Stimulated activated CD8-positive, alpha-beta memory T cell treated with anti-CD3 and anti-CD28 coated beads, Interleukin-7, amount 100 ng/mL, for 1 hour (primary cell): ENCODE data around the gene AKAP14.
A peak's percentile ranks its signal among the peaks of the same experiment; 100 is the strongest.
"Not testable (repeated sequence)": the region's sequence is repeated elsewhere in the genome, so short reads cannot be mapped to it uniquely, and the experiment has no call there.

Experiments
- DNase-seq, 2 donors: peaks; one replicate each; pipeline ENCODE4 v3.0.0-alpha.2; 2020; ENCODE audit warnings: low read depth in 2 of 2

The AKAP14 gene

DNA sequence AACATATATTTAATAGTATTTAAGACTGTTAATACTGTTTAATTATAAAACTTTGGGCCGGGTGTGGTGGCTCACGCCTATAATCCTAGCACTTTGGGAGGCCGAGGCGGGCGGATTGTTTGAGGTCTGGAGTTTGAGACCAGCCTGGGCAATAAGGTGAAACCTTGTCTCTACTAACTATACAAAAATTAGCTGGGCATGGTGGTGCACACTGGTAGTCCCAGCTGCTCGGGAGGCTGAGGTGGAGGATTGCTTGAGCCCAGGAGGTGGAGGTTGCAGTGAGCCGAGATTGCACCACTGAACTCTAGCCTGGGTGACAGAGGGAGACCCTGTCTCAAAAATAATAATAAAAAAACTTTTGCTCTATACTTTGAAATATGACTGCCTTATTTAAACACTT, 26.7 kb downstream of the AKAP14 start:
- DNase-seq, result not testable (repeated sequence)

DNA sequence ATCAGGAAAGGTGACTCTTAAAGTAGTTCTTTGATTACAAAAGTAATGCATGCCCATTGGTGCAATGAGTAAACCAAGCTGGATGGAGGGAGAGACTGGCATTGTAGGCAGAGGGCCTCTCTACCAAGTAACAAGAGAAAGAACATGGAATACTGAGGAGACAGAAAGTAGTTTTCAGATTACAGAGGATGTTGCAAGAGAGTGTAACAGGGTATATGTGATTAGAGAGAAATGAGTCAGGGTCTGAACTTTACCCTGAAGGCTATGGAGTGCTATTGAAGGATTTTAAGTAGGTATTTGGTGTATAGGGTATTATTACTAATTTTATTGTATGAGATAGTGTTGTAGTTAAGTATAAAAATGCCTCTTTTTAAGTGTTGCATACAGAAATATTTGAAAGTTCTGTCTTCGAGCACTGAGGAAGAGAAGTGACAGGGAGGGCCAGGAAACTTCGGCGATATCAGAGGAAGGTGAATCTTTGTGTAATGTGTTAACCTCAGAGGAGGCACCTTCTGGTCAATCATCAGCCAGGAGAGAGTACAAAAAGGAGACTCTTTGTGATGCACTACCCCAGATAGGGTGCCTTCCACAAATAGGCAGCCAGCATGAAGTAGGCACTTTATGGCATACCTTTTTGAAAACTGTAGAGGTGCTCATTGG, 39.7 kb downstream of the AKAP14 start:
- DNase-seq, result no peak

DNA sequence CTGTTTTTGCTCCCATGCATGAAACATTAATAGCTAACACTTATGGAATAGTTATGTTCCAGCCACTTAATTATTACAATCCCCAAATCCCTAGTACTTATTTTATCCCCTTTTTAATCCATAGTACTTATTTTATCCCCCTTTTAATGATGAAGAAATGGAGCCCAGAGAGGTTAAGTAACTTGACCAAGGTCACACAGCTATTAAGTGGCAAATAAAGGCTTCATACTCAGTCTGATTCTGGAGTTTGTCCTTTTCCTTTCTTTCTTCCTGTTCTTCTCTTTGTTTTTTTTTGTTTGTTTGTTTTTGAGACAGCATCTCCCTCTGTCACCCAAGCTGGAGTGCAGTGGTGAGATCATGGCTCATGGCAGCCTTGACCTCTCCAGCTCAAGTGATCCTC, 45.6 kb downstream of the AKAP14 start:
- no peak for DNase-seq

DNA sequence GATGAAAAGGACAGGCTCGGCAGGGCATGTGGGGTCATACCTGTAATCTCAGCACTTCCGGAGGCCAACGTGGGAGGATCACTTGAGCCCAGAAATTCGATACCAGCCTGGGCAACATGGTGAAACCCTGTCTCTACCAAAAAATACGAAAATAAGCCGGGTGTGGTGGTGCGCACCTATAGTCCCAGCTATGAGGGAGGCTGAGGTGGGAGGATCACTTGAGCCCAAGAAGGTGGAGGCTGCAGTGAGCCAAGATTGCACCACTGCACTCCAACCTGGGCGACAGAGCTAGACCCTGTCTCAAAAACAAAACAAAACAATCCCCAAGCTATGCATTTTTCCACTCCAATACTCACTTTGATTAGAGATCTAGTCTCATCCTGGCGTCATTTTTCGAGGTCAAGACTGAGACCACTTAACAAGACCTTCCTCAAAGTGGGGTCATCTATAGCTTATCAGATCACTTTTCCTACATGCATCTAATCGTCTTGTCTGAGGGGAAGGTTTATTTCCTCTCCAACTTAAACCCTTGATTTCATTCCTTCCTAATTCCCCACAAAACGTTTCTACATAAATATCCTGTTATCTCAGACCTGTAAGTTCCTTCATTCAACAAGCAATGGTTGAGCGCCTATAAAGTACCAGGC, 46.6 kb downstream of the AKAP14 start:
- DNase-seq, result no peak

DNA sequence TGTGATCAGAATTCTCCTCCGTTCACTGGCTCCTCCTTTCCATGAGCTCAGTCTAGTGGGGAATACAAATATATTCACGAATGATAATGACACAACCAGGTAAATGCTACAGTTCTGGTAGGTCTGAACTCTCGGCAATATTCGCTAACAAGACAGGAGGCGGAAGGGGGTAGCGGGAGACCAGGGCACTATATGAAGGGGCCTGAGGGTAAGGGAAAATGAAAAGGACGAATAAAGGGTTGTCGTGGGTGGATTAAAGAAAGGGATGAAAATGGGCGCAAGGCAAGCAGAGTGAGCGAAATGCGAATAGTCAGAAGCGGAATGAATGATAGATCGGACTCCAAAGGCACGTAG, 47.1 kb downstream of the AKAP14 start:
- DNase-seq, result no peak

DNA sequence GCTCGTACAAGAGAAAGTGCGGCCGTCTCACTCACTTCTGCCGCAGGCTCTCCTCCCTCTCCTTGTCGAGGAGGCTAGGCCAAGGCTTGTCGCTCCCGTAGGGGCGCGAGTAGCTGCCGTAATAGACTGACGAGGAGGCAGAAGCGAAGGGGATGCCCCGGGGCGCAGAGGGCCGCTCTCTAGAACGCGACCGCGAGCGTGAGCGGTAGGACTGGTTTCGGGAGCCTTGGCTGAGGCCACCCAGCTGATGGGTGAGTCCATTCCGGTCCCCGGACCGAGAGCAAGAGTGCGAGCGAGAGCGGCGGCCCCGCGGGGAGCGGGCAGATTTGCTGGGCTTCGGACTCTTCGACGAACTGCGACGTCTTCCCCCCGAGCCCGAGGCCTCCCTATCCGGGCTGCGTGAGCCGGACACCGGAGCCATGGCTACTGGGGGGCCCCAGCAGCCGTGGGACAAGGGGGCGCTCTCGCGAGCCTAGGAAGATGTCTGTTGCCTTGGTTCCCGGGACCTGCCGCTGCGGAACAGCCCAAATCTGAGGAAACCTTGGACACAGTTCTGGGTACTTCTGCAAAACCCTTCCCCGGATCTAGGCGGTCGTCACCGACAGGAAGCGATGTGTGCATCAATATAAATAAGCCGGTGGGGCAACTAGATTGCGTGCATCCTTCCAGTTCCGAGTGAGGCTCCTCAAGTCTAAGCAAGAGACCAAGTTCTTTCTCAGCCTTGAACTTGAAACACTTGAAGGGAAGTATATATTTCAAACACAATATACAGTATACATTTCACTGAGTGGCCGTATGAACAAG, 47.7 kb downstream of the AKAP14 start, which contains the start of gene NKAP:
TSS of gene NKAP (minus strand) at position 567 of the 804 bp plus-strand sequence. CDS start at position 421, 146 bp downstream.
- peak; percentile 64 to 72 for DNase-seq

DNA sequence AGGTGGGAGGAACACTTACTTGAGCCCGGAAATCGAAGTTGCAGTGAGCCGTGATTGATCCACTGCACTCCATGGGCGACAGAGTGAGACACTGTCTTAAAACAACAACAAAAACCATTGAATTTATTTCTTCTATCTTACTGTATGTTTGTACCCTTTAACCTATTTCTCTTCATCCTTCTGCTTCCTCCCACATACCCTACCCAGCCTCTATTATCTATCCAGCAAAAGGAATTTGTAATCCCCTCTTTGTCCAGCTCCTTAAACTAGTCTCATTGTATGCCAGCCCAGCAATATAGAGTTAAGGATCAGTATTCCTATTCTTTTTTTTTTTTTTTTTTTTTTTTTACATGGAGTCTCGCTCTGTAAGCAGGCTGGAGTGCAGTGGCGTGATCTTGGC, 49.8 kb downstream of the AKAP14 start:
- DNase-seq, result no peak

DNA sequence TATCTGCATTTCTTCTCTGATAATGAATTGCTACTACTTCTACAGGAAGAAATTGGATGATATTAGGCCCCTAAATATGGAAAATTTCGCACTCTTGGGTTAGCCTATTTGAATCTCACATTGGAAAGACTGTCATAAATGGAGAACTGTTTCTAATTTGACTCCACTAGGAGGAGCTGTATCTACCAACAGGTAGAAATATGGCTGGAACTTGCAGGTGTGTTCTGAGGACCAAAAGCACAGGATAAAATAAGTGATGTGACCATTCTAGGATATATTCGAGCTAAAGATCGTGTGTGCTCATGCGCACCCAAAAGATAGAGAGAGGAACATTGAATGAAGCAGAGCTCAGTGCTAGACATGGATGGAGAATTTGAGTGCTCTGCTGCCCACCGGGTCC, 52.7 kb downstream of the AKAP14 start:
- no peak for DNase-seq

DNA sequence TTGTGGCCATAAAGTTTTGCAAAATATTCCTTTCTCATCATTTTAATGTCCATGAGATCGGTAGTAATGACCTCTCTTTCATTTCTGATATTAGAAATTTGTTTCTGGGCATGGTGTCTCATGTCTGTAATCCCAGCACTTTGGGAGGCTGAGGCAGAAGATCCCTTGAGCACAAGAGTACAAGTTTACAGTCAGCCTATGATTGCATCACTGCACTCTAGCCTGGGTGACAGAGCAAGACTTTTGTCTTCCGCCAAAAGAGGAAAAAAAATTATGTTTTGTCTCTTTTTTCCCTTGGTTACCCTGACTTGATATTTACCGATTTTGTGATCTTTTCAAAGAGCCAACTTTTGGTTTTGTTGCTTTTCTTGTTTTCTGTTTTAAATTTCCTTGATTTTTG, 58.7 kb downstream of the AKAP14 start:
- no peak for DNase-seq

DNA sequence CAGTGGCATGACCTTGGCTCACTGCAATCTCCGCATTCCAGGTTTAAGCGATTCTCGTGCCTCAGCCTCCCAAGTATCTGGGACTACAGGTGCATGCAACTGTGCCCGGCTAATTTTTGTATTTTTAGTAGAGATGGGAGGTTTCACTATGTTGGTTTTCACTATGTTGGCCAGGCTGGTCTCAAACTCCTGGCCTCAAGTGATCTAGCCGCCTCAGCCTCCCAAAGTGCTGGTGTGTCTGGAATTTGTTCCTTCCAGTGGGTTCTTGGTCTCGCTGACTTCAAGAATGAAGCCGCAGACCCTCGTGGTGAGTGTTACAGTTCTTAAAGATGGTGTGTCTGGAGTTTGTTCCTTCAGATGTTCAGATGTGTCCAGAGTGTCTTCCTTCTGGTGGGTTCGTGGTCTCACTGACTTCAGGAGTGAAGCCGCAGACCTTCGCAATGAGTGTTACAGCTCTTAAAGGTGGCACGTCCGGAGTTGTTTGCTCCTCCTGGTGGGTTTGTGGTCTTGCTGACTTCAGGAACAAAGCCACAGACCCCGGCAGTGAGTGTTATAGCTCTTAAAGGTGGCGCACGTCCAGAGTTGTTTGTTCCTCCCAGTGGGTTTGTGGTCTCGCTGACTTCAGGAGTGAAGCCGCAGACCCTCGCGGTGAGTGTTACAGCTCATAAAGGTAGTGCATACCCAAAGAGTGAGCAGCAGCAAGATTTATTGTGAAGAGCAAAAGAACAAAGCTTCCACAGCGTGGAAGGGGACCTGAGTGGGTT, 60.3 kb downstream of the AKAP14 start:
- peak; percentile 2 to 14 for DNase-seq

DNA sequence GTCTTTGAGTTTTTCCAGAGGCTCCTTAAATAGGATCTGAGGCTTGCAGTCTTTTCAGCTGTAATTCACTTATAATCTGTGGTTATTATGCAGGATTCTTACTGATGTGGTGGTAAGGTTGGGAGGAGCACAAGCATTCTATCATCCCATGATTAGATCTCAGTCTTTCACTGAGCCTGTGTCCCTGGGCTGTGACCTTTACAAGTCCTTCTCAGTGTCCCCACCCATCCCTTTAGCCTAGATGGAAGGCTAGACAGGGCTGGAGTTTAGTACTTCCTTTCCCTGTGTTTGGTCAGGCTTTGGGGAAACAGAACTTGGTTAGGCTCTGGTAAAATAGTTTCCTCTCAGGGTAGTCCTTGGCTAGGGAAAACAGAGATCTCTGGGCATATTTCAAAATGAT, 64.9 kb downstream of the AKAP14 start:
- no peak for DNase-seq

DNA sequence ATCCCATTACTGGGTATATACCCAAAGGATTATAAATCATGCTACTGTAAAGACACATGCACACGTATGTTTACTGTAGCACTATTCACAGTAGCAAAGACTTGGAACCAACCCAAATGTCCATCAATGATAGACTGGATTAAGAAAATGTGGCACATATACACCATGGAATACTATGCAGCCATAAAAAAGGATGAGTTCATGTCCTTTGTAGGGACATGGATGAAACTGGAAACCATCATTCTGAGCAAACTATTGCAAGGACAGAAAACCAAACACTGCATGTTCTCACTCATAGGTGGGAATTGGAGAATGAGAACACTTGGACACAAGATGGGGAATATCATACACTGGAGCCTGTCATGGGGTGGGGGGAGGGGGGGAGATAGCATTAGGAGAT, 71.1 kb downstream of the AKAP14 start:
- not testable (repeated sequence) for DNase-seq
